GDM1 (cell line): ENCODE data around the gene ZNF700.
"Not testable (repeated sequence)": the region's sequence is repeated elsewhere in the genome, so short reads cannot be mapped to it uniquely, and the experiment has no call there.

ENCODE experiments used
- DNase-seq: peaks from one replicate; lab custom pipeline; 2025; lab: John Stamatoyannopoulos, UW

ZNF700 gene

DNA sequence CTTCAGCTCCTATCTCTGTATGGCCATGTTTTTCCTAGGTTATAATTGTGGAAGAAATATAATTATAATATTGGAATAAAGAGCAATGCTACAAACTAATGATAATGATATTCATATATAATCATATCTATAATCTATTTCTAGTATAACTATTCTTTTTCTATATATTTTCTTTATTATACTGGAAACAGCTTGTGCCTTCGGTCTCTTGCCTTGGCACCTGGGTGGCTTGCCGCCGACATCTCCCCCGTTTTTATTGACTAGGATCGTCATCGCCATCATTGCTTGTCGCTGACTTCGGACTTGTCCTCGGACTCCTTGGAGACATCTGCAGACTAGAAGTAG lies 64.2 kb downstream of the ZNF700 start:
- no peak for DNase-seq

- DNase-seq = not testable (repeated sequence)
These were observed 67.0 kb downstream of the ZNF700 start for GRCh38 chr19:11991921-11992320.

GRCh38 chr19:11995174-11995573 lies 70.3 kb downstream of the ZNF700 start:
- no peak for DNase-seq
